Measurements from ENCODE around the gene C12orf42.
"Not testable (repeated sequence)": the region's sequence is repeated elsewhere in the genome, so short reads cannot be mapped to it uniquely, and the experiment has no call there.

The C12orf42 gene

GRCh38 chr12:103494734-103495468, 867 bp downstream of the C12orf42 start:
- DNase-seq (ENCODE audit: low read depth): no peak

DNA sequence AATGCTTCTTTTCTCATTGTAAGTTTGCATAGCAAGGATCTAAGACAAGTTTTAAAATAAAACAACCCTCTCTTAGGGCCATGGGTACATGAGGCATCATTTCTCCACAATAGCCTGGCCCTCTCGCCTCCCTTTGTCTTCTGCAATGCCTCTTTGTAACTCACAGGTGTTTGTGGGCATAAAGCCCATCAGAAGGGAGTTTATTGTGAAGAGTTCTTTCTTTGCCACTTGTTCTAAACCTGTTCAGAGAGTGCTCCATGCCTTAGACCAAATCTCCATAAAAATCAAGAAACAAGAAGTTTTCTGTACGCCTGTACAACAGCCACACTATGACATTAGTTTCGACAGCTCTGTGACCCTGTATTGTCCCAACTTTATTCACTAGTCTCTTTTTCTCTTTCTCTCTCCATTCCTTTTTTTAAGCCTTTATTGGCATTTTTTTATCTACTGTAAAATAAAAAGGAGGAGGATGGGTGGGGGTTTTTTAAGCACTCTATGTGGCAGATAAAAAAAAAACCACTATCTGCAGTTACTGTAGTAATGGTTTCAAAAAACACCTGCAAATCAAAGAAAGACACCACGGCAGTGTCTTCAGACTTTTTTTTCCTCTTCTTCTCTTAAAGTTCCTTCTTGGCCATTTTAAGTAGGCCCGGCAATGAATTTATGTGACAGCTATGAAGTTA, 1.6 kb downstream of the C12orf42 start:
- DNase-seq (ENCODE audit: low read depth): no peak

DNA sequence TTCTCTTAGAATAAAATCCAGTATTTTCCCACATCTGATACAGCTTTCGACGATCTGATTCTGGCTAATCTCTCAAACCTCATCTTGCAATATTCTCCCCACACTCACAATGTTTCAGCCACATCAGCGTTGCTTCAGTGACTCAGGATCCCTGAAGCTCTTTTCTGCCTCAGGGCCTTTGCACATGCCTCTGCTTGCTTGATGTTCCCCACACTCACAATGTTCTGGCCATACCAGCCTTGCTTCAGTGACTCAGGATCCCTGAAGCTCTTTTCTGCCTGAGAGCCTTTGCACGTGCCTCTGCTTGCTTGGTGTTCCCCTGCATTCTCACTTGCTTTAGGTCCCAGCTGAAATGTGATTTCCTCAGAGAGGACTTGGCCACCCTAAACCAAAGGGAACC, 2.6 kb downstream of the C12orf42 start:
- no peak for DNase-seq (ENCODE audit: low read depth)

DNA sequence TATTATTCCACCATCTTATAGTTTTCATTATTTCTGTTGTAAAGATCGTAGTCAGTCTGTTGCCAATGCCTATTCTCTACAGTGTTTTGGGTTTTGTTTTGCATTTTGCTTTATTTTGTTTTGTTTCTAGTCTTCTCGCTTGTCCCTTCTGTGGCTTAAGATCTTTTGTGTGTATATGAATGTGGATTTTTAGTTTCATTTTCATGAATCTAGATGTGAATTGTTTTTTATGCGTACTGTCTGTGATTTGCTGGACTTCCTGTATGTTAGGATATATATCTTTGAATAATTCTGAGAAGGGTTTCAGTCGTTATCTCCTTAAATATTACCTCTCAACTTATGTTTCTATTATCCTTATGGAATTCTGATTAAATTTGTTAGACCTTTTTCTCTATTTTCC, 13.4 kb downstream of the C12orf42 start:
- no peak for DNase-seq (ENCODE audit: low read depth)

- DNase-seq (ENCODE audit: low read depth): no peak
Observed at GRCh38 chr12:103475073-103475472, 20.7 kb downstream of the C12orf42 start.

- DNase-seq (ENCODE audit: low read depth): no peak
Observed at GRCh38 chr12:103470664-103471063, 25.1 kb downstream of the C12orf42 start.

DNA sequence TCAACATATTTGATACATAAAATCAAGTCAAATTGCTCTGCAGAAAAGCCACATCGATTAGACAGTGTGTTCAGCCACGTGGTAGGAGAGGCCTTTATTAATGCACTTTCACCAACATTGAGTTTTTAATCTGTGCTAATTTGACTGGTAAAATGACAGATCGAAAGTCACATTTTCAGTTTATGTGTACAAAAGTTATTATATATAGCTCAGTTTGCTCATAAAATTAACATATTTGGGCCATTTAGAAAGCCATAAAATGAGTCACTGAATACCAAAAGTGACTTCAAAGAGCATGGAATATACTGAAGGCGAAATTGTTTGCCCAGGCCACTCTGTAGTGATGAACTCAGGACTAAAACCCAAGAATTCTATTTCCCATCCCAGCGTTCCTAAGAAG, 26.0 kb downstream of the C12orf42 start:
- DNase-seq (ENCODE audit: low read depth): no peak

- no peak for DNase-seq (ENCODE audit: low read depth)
Observed at GRCh38 chr12:103468837-103469236, 26.9 kb downstream of the C12orf42 start.

GRCh38 chr12:103462675-103463074, 33.1 kb downstream of the C12orf42 start:
- no peak for DNase-seq (ENCODE audit: low read depth)

DNA sequence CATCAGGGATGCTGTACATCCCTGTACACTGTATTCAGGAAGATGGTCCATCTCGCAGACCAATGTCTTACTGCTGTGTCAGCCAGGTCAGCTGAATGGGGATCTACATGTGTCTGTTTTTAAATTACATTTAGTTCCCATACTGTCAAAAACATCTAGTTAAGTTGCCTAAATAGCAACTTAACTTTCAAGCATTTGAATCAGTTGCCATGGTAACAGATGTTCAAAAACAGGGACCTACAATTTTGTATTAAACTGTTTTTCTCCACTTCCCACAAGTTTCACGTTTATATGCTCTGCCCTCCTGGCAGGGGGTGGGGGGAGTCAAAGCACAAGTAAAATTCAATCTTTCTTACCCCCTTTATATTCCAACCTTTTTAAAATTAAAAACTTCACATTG, 38.3 kb downstream of the C12orf42 start:
- no peak for DNase-seq (ENCODE audit: low read depth)

GRCh38 chr12:103456006-103456405, 39.8 kb downstream of the C12orf42 start:
- no peak for DNase-seq (ENCODE audit: low read depth)

- DNase-seq (ENCODE audit: low read depth): no peak
Observed at GRCh38 chr12:103455020-103455763, 40.6 kb downstream of the C12orf42 start.

GRCh38 chr12:103444983-103445382, 50.8 kb downstream of the C12orf42 start:
- DNase-seq (ENCODE audit: low read depth): no peak

GRCh38 chr12:103442822-103443221, 52.9 kb downstream of the C12orf42 start:
- DNase-seq (ENCODE audit: low read depth): no peak

DNA sequence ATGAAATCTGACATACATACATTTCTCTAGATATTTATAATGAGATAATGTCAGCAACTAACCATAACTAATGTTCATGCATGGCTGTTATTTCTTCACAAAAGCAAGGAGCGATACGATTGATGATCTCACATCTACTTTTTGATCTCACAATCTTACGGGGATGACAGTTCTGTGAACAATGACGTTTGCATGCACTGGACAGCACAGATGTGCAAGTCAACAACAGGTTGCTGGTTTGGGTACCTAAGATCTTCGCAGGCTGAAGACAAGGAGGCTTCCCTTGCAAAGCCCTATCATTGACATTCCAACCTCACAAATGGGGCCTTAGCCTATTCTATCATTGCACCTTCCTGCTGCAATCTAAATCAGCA, 53.6 kb downstream of the C12orf42 start:
- no peak for DNase-seq (ENCODE audit: low read depth)

GRCh38 chr12:103441437-103442181, 54.2 kb downstream of the C12orf42 start:
- peak; percentile 16 for DNase-seq (ENCODE audit: low read depth)

GRCh38 chr12:103434165-103435105, 61.3 kb downstream of the C12orf42 start:
- not testable (repeated sequence) for DNase-seq (ENCODE audit: low read depth)

DNA sequence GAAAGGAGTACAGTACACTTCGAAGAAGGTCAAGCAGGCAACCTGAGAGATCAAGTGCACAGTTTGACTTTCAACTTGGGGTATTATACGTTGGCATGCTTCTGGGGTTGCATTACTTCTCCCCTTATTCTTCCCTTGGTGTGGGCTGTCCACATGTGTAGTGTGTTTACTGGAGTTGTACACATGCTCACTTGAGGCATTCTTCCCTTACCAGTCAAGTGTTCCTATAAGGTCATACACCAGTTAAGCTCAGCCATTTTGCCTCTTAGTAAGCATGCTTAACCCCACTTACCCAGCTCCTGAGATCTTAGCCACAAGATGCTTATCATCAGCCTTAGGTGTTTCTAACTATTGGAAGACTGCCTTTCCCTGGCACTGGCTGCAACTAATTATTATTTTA, 63.8 kb downstream of the C12orf42 start:
- no peak for DNase-seq (ENCODE audit: low read depth)

DNA sequence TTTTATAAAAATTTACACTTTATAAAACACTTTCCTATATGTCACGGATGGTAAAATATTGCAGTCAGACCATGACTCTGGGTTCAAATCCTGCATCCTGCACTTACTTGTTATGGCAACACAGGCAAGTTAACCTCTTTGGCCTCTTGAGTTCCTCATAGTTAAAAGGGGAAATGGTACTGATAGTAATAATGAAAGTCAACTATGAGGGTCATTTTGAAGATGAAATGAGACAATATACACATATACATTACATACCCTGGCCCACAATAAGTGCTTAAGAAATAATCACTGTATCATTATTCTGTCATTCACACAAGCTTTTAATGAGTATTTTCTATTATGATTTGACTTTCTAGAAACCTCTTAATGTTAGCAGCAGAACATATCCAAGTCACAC, 64.4 kb downstream of the C12orf42 start:
- DNase-seq (ENCODE audit: low read depth): no peak

DNA sequence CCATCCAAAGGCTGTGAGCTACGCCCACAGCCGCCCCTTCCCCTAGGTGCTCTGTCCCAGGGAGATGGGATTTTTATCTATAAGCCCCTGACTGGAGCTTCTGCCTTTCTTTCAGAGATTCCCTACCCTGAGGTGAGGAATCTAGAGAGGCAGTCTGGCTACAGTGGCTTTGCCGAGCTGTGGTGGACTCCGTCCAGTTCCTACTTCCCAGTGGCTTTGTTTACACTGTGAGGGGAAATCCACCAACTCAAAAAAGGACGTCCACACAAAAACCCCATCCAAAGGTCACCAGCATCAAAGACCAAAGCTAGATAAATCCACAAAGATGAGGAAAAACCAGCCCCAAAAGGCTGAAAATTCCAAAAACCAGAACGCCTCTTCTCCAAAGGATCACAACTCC, 70.1 kb downstream of the C12orf42 start:
- DNase-seq (ENCODE audit: low read depth): not testable (repeated sequence)

All from activated T-cell treated with anti-CD3 and anti-CD28 coated beads for 24 hours (primary cell).